Lung (tissue), 12 donors: ENCODE measurements around the gene CHAF1B. TPM values are rescaled to one million over a fixed set of nuclear protein-coding genes. Genes with fewer than 3 reads are reported as not detected.

Source experiments
- ATAC-seq: fragments of 200-7000 bp; cut with Tn5 transposase; one replicate; pipeline ENCODE4 v1.9.1; 2020; ENCODE audit warnings: moderate number of reproducible peaks; ENCODE audit not compliant: insufficient read depth, low FRiP score
- DNase-seq, 3 donors: peaks; one replicate each; pipeline ENCODE4 v3.0.0-alpha.2; 2013 to 2017
- H3K27ac ChIP-seq, 2 donors: one replicate each; pipeline ENCODE4 v1.5.1; 2013; ENCODE audit warnings: mild to moderate bottlenecking in 2 of 2, moderate library complexity in 2 of 2, control low read depth in 1 of 2, inconsistent platforms in 1 of 2, low read depth in 1 of 2, low read length in 1 of 2
- H3K27me3 ChIP-seq, 3 donors: one replicate each; pipeline ENCODE4 v1.5.1; 2013; ENCODE audit warnings: low read length in 2 of 3; ENCODE audit not compliant: control insufficient read depth in 3 of 3, insufficient read depth in 3 of 3
- H3K36me3 ChIP-seq, 4 donors: one replicate each; pipeline ENCODE4 v1.5.1; 2013; ENCODE audit warnings: low read length in 4 of 4, mild to moderate bottlenecking in 1 of 4, moderate library complexity in 1 of 4; ENCODE audit not compliant: control insufficient read depth in 4 of 4, insufficient read depth in 4 of 4
- H3K4me1 ChIP-seq, 5 donors: one replicate each; pipeline ENCODE4 v1.5.1; 2013; ENCODE audit warnings: low read length in 5 of 5, mild to moderate bottlenecking in 2 of 5, moderate library complexity in 1 of 5; ENCODE audit not compliant: control insufficient read depth in 5 of 5, insufficient read depth in 5 of 5
- H3K4me3 ChIP-seq: one replicate; pipeline ENCODE4 v1.5.1; 2013; ENCODE audit warnings: mild to moderate bottlenecking, control low read depth, moderate library complexity
- H3K9ac ChIP-seq, 2 donors: one replicate each; pipeline ENCODE4 v1.5.1; 2013; ENCODE audit warnings: low read length in 2 of 2, control low read depth in 1 of 2; ENCODE audit not compliant: insufficient read depth in 1 of 2
- H3K9me3 ChIP-seq, 4 donors: one replicate each; pipeline ENCODE4 v1.5.1; 2013; ENCODE audit warnings: low read length in 3 of 4, mild to moderate bottlenecking in 1 of 4, moderate library complexity in 1 of 4; ENCODE audit not compliant: control insufficient read depth in 4 of 4, insufficient read depth in 3 of 4
- WGBS, 2 donors: extraction: QIAGEN DNeasy Blood & Tissue Kit; methylation state at CpG; one replicate each; pipeline ENCODE4 v1.1.7; 2013; 5-methylcytosine and 5-hydroxymethylcytosine counted together
- polyA plus RNA-seq, 2 donors: library from polyadenylated mRNA; stranded (reverse); fragments of 200-250 nt; gene quantifications; one replicate each; pipeline ENCODE4 v1.2.1, GENCODE V29; 2013
- total RNA-seq, 2 donors: library from RNA; depleted of rRNA in 1 of 2; stranded (reverse); fragments of >200 nt in 1 of 2; gene quantifications; one replicate each; pipeline ENCODE4 v1.2.1, GENCODE V29; 2014 to 2021
- TF ChIP-seq, protein P1 (sequence below): IDR thresholded peaks from 2 replicates; pipeline ENCODE4 v1.5.1; 2012; ENCODE audit warnings: mild to moderate bottlenecking; ENCODE audit errors: control extremely low read depth, extremely low read depth
- donor health status: control.
- donor health status: control.
- donor health status: Bipolar disorder and iron deficiency.
- donor health status: healthy.
- donor health status: DM: yes; HTN: yes; CAD: no.

The CHAF1B gene
- total and polyA plus RNA-seq, 4 donors = 1.3 to 3.4 (median 1.6) TPM

DNA sequence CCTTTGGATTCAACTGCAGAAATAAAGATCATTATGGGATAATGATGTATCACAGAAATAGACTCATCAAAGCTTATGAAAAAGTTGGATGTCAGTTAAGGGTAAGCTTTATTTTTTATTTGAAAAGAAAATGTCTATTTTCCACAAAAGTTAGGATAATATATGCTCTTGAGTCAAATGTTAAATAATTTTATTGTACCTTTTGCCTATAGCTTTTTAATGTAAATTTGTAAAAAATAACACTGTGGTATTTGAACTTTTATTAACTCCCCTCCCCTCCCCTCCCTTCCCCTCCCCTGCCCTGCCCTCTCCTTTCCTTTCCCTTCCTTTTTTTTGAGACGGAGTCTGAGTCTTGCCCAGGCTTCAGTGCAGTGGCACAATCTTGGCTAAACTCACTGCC, 40.3 kb upstream of the CHAF1B start:
- no peak for ATAC-seq
- H3K9ac ChIP-seq = no peak overlapping the region
- no peaks in the 10 kb centered on the region for H3K9me3 ChIP-seq
- H3K36me3 ChIP-seq = peaks cover 24 to 37% (median 34%) of the 10 kb centered on the region in 4 donors
- TF ChIP-seq, protein P1, sequence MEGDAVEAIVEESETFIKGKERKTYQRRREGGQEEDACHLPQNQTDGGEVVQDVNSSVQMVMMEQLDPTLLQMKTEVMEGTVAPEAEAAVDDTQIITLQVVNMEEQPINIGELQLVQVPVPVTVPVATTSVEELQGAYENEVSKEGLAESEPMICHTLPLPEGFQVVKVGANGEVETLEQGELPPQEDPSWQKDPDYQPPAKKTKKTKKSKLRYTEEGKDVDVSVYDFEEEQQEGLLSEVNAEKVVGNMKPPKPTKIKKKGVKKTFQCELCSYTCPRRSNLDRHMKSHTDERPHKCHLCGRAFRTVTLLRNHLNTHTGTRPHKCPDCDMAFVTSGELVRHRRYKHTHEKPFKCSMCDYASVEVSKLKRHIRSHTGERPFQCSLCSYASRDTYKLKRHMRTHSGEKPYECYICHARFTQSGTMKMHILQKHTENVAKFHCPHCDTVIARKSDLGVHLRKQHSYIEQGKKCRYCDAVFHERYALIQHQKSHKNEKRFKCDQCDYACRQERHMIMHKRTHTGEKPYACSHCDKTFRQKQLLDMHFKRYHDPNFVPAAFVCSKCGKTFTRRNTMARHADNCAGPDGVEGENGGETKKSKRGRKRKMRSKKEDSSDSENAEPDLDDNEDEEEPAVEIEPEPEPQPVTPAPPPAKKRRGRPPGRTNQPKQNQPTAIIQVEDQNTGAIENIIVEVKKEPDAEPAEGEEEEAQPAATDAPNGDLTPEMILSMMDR = no peak
- 40 to 57% methylated on average over 1 of the region's 1 CpG for WGBS, 2 donors
- no peaks in the 10 kb centered on the region for H3K27me3 ChIP-seq
- H3K27ac ChIP-seq = no peak overlapping the region
- H3K4me1 ChIP-seq = peaks cover 0 to 2% (median 0%) of the 10 kb centered on the region in 5 donors
- H3K4me3 ChIP-seq = no peak overlapping the region
- no peak for DNase-seq

DNA sequence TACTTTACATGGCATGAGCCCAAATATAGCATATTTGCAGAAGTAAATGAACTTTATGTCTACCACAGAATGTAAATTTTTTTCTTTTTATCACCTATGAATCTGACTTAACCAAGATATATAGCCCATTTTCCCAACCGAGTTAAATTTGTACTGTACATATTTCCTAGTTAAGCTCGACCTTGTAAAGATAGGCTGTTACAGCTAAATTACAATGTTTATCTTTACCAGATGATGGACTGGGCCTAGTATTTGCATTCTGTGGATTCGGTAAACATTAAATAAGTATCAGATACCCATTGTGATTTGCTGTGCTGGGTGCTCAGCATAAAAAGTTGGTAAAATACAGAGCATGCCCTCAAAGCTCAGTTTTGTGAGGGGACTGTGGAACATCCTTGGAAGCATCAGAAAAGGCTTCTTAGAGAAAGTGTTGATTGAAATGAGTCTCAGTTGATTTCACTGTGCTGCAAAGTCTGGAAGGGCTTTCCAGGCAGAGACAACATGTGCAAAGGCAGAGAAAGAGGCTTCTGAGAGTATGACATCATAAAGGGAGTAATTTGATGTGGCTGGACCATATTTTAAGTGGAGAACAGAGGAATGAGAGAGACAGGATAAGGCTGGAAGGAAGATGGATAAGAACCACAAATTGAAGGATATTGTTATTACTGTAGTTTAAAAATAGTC, 37.8 kb upstream of the CHAF1B start:
- TF ChIP-seq, protein P1 = no peak

GRCh38 chr21:36347962-36348328, 37.2 kb upstream of the CHAF1B start:
- Histone ChIP-seq H3K4me1 (peaks cover 0 to 2% (median 0%) of the 10 kb centered on the region in 5 donors), H3K36me3 (peaks cover 19 to 40% (median 33%) of the 10 kb centered on the region in 4 donors), H3K4me3 (no peak overlapping the region), H3K27ac (no peak overlapping the region), H3K27me3 (no peaks in the 10 kb centered on the region), H3K9ac (no peak overlapping the region), H3K9me3 (no peaks in the 10 kb centered on the region)
- 91% methylated on average over 2 of the region's 2 CpGs for WGBS, 2 donors
- ATAC-seq (no peak), DNase-seq (no peak)
- TF ChIP-seq, protein P1 = no peak

More for the DNA sequence above, 37.8 kb upstream of the CHAF1B start:
- WGBS, 2 donors = 89 to 96% methylated on average over 3 of the region's 3 CpGs
- Histone ChIP-seq H3K9ac (no peak overlapping the region), H3K27me3 (no peaks in the 10 kb centered on the region), H3K27ac (no peak overlapping the region), H3K4me3 (no peak overlapping the region), H3K9me3 (no peaks in the 10 kb centered on the region), H3K4me1 (peaks cover 0 to 2% (median 0%) of the 10 kb centered on the region in 5 donors), H3K36me3 (peaks cover 23 to 37% (median 33%) of the 10 kb centered on the region in 4 donors)
- DNase-seq (no peak), ATAC-seq (no peak)
